AG08396 (cell line): ENCODE measurements around the gene GATAD2A.
A peak's percentile ranks its signal among the peaks of the same experiment; 100 is the strongest.
"Not testable (repeated sequence)": the region's sequence is repeated elsewhere in the genome, so short reads cannot be mapped to it uniquely, and the experiment has no call there.

Source experiments
- DNase-seq: peaks from one replicate; pipeline ENCODE4 v3.0.0; 2012; ENCODE audit warnings: low spot score, mixed read lengths

The GATAD2A gene

GRCh38 chr19:19445911-19446361 lies 40.5 kb downstream of the GATAD2A start:
- DNase-seq = no peak

- DNase-seq = no peak
Measured at GRCh38 chr19:19446655-19447437, 41.4 kb downstream of the GATAD2A start.

- DNase-seq = no peak
Measured at GRCh38 chr19:19447536-19448237, 42.2 kb downstream of the GATAD2A start.

GRCh38 chr19:19448238-19448544 lies 42.7 kb downstream of the GATAD2A start:
- DNase-seq = no peak

- no peak for DNase-seq
Measured at GRCh38 chr19:19451429-19452242, 46.2 kb downstream of the GATAD2A start.

GRCh38 chr19:19452243-19453124 lies 47.0 kb downstream of the GATAD2A start:
- no peak for DNase-seq

GRCh38 chr19:19453125-19453454 lies 47.6 kb downstream of the GATAD2A start:
- no peak for DNase-seq

GRCh38 chr19:19455166-19455919 lies 49.9 kb downstream of the GATAD2A start:
- not testable (repeated sequence) for DNase-seq

GRCh38 chr19:19457671-19458070 lies 52.2 kb downstream of the GATAD2A start:
- DNase-seq = no peak

- no peak for DNase-seq
Measured at GRCh38 chr19:19458110-19458816, 52.8 kb downstream of the GATAD2A start.

- peak; percentile 55 for DNase-seq
Measured at GRCh38 chr19:19459073-19459472, 53.6 kb downstream of the GATAD2A start.

- DNase-seq = peak; percentile 65
Measured at GRCh38 chr19:19459707-19460251, 54.3 kb downstream of the GATAD2A start.

- DNase-seq = no peak
Measured at GRCh38 chr19:19460258-19460731, 54.8 kb downstream of the GATAD2A start.

- peak; percentile 47 for DNase-seq
Measured at GRCh38 chr19:19460761-19461265, 55.3 kb downstream of the GATAD2A start.

- no peak for DNase-seq
Measured at GRCh38 chr19:19461306-19461670, 55.8 kb downstream of the GATAD2A start.

GRCh38 chr19:19461671-19462622 lies 56.5 kb downstream of the GATAD2A start:
- peak; percentile 61 for DNase-seq

GRCh38 chr19:19463348-19464117 lies 58.1 kb downstream of the GATAD2A start:
- DNase-seq = peak; percentile 80
